ENCODE measurements around the gene ADGRB3.

ADGRB3 gene

DNA sequence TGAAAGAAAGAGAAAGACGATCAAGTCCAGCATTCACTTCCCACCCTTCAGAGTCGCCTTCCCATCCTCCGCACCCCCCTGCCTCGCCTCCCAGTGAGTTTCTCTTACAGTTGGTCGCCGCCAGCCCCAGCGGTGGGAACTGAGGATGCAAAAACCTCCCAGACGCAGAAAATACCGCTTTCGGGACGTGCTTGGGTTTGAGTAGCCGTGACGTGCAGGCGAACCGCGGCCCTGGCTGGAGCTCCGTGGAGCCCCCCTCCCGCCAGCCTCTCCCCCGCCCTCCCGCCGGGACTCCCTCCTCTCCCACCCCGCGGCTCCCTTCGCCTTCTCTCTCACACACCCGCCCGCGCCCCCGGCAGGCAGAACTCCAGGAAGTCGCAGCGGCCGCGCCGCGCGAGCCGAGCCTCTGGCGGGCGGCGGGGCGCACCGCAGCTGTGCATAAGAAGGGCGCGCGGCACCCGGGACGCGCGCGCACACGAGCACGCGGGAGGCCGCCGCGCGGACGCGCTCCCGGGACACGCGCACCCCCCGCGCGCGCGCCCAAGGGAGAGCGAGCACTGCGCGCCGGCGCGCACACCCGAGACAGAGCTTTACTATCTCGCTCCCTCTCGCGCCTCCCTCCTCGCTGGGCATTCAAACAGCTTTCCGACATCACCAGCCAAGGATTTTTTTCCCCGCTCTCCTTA lies at the start of gene ADGRB3:
ADGRB3 (plus strand) TSS at position 557 of the 686 bp plus-strand sequence. CDS start 3,394 bp downstream, outside the sequence.
- peak; percentile 66 for DNase-seq (ENCODE audit: low spot score)

DNA sequence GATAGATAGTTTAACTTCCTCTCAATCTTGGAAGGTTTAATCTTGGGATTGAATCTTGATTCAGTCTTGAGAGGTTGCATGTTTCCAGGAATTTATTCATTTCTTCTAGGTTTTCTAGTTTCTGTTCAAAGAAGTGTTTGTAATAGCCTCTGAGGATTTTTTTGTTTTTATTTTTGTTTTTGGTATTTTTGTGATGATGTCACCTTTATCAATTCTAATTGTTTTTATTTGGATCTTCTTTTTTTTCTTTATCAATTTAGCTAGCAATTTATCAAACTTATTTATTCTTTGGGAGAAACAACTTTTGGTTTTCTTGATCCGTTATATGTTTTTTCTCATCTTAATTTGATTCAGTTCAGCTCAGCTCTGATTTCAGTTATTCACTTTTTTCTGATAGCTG lies 41.5 kb upstream of the ADGRB3 start:
- no peak for DNase-seq (ENCODE audit: low spot score)

GRCh38 chr6:68597642-68598041 lies 37.4 kb upstream of the ADGRB3 start:
- DNase-seq (ENCODE audit: low spot score): no peak

- DNase-seq (ENCODE audit: low spot score): no peak
These were observed 19.1 kb upstream of the ADGRB3 start for GRCh38 chr6:68615938-68616337.

- no peak for DNase-seq (ENCODE audit: low spot score)
These were observed 9.1 kb upstream of the ADGRB3 start for GRCh38 chr6:68625998-68626397.

DNA sequence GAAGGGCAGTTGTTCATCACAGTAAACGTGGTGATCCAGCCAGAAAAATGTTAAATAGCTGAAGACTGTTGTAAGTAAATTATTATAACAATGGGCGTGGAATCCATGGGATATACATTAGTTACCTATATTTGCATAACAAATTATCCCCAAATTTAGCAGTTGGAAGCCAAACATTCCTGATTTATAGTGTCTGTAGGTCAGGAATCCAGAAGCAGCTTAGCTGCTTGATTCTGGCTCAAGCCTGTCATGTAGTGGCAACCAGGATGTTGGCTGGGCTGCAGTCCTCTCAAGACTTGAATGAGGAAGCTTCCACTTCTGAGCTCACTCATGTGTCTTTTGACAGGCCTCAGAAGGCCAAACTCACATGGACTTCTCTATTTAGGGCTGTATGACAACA lies 6.9 kb upstream of the ADGRB3 start:
- no peak for DNase-seq (ENCODE audit: low spot score)

- DNase-seq (ENCODE audit: low spot score): no peak
These were observed 2.3 kb upstream of the ADGRB3 start for GRCh38 chr6:68632734-68633133.

DNA sequence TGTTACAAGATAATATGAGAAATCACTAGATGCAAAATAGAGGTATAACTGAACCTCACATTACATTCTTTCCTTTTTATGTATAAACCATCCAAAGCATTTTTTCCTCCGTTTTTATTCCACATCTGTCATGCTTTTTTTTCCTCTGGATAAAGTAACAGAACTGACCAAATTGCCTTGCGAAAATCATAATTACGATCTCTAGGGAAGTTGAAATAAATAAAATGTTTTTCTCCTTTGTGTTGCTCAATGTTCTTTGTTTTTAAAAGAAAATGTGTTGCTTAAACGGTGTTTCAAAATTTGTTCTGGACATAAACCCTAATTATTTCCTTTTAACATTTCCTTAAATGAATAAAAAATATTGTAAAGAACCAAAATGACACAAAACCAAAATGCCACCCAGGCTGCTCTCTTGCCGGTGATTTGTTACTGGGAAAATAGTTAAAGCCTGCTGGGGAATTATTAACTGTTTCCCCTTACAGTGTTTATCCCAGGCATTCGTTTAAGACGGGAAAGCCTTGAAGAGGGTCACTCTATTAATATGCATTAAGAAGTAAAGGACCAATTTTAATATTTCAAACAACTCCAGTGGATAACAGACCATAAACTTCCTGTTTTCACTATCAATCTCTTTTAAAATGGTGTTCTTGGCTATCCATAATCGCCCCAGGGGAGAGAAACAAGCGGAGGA lies 1.7 kb upstream of the ADGRB3 start:
- no peak for DNase-seq (ENCODE audit: low spot score)

DNA sequence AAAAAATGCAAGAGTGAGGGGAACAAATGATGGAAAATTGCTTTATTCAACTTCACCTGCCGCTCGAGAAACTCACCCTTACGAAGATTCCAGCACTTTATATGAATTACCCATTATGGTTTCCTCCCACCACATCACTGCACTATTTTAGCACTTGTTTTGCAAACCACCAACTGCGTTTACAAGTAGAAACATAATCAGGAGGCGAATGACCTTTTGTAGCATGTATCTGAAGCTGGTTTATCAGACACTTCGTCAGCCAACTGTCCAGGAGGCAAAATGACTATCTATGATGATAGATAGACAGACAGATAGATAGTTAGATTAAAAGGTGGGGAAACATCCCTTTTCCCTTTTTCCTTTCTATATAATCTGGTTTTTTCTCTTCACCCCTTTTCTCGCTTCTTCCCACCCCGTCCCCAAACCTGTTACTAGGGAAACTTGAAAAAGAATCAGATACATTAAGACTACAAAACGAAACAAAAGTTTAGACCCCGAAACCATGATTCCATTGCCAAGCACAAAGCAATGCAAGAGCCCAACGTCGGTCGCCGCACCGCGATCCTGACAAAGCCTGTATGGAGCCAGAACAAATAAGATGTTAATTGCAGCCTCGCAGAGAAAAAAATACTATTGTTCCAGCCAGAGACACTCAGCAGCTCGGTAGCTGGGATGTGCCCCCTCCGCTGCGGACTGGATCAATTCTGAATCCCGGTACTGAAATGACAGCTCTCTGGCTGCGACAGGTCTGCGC lies 933 bp upstream of the ADGRB3 start:
- DNase-seq (ENCODE audit: low spot score): no peak

DNA sequence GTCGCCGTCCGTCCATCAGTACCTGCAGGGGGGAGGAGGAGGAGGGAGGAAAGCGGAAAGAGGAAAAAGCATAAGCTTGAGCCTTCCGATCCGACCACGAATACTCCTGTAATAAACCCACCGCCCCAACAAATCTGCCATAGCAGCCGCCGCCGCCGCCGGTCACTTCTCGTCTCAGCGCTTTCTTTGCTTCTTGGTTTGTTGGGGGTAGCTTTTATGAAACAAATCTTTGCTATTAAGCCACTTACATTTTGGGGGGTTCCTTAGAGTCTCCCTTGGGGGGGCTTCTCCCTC lies 277 bp downstream of the ADGRB3 start:
- no peak for DNase-seq (ENCODE audit: low spot score)

DNA sequence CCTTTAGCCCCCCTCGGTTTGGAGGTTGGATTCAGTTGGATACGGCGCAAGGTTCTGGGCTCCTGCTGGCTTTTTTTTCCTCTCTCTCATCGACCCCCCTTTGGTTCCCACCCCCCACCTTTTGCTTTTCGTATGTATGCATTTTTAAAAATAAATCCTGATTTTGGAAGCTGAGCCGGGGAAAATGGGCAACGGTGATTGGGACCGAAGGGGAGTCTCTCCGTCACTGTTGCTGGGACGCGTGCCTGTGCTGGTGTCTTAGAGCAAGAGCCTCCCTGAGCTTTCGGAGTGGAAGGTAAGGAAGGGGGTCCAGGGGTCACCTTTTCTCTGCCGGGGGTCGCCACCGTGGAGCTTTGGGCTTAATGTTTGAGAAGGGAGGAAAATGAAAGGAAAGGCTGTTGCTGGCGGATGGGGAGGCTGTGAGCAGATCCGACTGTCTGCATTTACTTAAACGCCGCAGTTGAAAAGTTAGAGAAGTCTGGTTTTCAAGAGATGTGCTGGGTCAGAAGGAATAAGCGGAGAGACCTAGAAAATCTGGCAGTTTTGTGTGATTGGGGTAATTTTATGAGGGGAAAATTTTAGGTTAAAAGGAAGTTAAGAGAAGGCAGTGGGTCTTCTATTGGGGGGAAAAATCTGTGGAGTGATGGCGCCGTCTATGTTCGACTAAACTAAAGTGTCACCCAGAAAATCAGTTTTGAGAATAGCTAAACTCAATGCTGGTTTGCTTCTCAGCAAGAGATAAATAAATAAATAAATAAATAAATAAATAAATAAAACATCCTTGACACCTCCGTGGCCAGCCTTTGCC lies 828 bp downstream of the ADGRB3 start:
- no peak for DNase-seq (ENCODE audit: low spot score)

- no peak for DNase-seq (ENCODE audit: low spot score)
These were observed 1.6 kb downstream of the ADGRB3 start for GRCh38 chr6:68636666-68637065.

DNA sequence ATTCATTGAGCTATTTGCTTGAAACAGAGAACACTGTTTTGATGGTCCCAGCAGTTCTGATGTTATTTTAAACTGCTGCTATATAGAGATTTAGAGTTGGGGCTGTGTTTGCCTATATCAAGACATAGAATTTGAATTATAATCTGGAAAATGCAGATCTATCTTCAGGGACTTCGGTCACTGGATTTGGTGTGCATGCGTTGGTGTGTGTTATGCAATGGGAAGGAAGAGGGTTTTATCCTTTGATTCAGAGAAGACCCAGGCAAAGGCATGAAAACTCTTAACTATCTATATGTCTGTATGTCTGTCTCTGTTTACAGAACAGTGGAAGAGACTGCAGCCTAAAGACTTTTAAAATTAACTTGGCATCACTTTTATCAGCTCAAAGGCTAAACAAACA lies 2.0 kb downstream of the ADGRB3 start:
- DNase-seq (ENCODE audit: low spot score): no peak

DNA sequence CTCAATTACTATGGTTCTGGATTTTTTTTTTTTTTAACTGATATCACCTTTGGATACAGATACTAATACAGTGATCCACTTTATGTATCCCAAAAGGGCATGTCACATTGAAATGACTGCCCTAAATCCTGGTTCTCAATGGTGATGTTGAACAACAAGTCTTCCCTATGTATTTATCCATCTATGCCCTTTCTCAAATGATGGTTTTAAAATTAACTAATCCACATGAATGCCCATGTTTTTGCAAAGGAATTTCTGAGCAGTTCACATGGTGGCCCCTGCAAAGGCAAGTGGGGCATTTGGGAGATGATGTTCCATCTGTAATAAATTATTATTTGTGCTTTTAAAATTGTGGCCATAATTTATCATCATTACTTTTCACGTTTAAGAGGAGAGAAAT lies 2.7 kb downstream of the ADGRB3 start:
- no peak for DNase-seq (ENCODE audit: low spot score)

DNA sequence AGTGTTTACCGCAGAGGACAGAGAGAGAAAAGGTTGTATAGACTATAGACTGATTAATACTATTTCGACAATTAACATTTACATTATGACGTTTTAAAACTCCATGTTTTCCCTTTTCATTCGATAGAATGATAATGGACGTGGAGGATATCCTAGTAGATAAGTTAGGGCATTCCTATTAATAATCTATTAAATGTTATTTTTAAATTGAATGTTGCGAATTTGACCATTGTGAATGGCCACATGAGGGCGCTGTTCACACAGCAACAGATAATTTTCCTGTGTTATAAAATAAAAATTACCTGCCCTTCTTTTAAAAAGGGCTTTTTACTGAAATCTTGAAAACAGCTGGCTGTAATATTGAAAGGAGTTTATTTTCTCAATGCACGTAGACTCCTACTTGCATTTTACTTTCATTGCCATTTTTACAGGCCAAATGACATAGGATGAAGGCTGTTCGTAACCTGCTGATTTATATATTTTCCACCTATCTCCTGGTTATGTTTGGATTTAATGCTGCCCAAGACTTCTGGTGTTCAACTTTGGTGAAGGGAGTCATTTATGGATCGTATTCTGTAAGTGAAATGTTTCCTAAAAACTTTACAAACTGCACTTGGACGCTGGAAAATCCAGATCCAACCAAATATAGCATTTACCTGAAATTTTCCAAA lies 3.3 kb downstream of the ADGRB3 start:
- peak; percentile 49 for DNase-seq (ENCODE audit: low spot score)

DNA sequence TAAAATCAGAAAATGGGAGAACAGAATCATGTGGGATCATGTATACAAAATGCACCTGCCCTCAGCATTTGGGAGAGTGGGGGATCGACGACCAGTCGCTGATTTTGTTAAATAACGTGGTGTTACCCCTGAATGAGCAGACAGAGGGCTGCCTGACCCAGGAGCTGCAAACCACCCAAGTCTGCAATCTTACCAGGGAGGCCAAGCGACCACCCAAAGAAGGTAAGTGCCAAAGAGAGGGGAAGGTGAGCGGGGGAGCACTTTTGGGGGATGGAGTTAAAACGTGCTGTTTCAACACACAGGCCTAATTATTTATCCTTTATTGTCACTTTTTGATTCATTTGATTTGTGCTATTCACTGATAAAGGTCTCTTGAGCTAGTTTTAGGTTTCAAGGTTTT lies 4.1 kb downstream of the ADGRB3 start:
- DNase-seq (ENCODE audit: low spot score): no peak

DNA sequence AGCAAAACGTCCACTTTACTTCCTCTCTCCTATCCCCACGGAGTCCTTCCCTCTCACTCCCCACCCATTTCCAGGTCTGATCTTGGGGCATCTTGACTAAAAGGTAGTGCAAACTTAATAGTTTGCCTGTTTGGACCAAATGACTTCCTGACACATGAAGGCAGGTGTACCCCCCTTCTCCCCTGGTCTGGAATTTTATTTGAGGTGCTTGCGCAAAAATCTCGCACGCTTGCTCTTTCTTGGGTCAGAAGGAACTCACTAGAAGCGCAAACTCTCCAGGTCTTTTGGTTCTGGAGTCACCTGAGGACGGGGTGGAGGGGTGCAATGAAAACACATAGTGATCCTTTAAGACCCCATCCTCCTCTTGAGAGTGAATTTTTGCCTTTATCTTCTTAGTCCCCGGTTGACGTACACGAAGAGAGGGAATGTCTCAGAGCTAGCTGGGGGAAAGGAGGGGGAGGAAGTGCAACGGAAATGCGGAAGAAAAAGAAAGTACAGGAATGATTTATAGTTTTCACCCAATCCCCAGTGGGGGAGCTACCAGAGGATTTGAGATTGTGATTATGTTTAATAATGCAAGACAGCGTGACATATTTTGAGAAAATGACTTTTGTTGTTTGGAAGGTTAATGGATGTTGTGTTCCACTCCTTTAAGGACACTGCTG lies 4.9 kb downstream of the ADGRB3 start:
- DNase-seq (ENCODE audit: low spot score): peak; percentile 4

DNA sequence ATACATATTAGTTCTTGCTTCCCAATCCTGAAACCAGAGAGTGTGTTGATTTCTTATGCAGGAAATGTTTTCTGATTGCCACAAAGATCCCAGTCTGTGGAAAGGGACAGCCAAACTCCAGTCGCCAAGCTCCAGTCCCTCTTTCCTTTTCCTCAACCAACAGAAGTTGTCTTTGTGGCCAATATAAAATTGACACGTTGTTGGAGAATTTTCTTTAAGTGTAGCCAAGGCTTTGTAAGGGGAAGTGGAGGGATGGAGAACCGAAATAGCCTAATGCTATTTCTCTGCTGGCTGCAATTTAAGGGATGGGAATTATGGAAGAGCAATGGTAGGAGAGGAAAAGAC lies 5.4 kb downstream of the ADGRB3 start:
- no peak for DNase-seq (ENCODE audit: low spot score)

GRCh38 chr6:68641172-68641571 lies 6.1 kb downstream of the ADGRB3 start:
- no peak for DNase-seq (ENCODE audit: low spot score)

DNA sequence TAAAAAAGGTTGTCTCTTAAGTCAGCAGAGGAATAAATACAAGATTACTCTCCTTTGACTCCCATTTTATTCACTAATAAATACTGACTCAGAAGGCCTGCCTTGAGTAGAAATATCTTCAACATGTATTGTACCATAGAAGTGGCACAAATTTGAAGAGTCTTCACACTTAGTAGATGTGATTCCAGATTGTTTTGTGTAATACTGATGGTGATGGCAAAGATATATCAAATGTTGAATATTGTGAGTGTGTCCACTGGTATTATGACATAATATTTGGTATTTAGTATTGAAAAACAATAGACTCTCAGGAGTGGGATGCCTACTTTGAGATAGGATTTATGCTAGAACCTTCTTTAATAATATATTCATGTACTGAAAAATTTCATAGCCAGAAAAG lies 7.0 kb downstream of the ADGRB3 start:
- DNase-seq (ENCODE audit: low spot score): no peak

- DNase-seq (ENCODE audit: low spot score): no peak
These were observed 7.9 kb downstream of the ADGRB3 start for GRCh38 chr6:68642977-68643376.

DNA sequence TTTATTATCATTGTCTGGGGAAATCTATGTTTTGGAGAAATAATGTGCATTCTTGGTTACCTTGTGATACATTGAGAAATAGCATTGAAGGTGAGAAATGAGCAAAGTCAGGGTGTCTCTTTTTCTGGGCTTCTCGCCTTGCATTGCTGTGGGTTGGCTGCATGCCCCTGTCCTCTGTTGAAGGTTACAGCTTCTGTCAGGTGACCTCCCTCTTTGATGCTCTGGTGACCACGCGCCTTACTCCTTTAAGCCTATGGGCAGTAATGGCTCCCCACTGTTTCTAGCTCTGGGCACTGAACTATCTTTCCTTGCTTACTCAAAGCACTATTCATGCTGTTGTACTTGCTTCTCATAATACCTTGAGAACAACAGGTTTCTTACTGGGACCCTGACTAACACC lies 14.6 kb downstream of the ADGRB3 start:
- DNase-seq (ENCODE audit: low spot score): no peak
